ENCODE results near the gene ZNF837.

ZNF837 gene

DNA sequence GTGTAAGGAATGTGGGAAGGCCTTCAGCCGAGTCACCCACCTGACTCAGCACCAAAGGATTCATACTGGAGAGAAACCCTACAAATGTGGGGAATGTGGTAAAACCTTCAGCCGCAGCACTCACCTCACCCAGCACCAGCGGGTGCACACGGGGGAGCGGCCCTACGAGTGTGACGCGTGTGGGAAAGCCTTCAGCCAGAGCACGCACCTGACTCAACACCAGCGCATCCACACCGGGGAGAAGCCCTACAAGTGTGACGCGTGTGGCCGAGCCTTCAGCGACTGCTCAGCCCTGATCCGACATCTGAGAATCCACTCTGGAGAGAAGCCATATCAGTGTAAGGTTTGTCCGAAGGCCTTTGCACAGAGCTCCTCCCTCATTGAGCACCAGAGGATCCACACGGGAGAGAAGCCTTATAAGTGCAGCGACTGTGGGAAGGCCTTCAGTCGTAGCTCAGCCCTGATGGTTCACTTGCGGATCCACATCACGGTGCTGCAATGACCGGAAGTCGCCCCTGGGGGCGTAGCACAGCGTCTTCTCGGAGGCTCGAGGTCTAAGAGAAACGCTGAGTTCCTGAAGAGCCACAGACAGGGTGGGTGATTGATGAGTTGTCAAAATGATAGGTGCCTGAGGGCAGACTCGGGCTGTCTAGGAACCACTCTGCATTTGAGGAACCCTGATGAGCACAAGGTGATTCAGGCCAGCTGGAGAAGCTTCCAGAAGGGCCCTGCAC, 41.8 kb downstream of the ZNF837 start:
- no peak overlapping the region for H2AFZ ChIP-seq

GRCh38 chr19:58338336-58338735, 42.5 kb downstream of the ZNF837 start:
- Histone ChIP-seq H3K4me3 (ENCODE audit: low read depth, low read length) (no peak overlapping the region), H3K27me3 (ENCODE audit: control insufficient read depth, insufficient read depth, low read length) (no peaks in the 10 kb centered on the region), H3K9me3 (ENCODE audit: control insufficient read depth, low read length) (no peaks in the 10 kb centered on the region), H3K79me2 (peaks cover 9% of the 10 kb centered on the region), H3K36me3 (ENCODE audit: control insufficient read depth, insufficient read depth, low read length) (no peaks in the 10 kb centered on the region), H3K9ac (no peak overlapping the region), H3K4me1 (no peaks in the 10 kb centered on the region), H3K27ac (no peak overlapping the region), H3K4me2 (ENCODE audit: low read length) (no peak overlapping the region), H2AFZ (no peak overlapping the region)
- TF ChIP-seq, protein P1, sequence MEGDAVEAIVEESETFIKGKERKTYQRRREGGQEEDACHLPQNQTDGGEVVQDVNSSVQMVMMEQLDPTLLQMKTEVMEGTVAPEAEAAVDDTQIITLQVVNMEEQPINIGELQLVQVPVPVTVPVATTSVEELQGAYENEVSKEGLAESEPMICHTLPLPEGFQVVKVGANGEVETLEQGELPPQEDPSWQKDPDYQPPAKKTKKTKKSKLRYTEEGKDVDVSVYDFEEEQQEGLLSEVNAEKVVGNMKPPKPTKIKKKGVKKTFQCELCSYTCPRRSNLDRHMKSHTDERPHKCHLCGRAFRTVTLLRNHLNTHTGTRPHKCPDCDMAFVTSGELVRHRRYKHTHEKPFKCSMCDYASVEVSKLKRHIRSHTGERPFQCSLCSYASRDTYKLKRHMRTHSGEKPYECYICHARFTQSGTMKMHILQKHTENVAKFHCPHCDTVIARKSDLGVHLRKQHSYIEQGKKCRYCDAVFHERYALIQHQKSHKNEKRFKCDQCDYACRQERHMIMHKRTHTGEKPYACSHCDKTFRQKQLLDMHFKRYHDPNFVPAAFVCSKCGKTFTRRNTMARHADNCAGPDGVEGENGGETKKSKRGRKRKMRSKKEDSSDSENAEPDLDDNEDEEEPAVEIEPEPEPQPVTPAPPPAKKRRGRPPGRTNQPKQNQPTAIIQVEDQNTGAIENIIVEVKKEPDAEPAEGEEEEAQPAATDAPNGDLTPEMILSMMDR (IDR thresholded peaks at IDR 0.05), result no peak

More for the DNA sequence above, 41.8 kb downstream of the ZNF837 start:
- Histone ChIP-seq H3K27ac (no peak overlapping the region), H3K9ac (no peak overlapping the region), H3K79me2 (peaks cover 9% of the 10 kb centered on the region), H3K4me1 (no peaks in the 10 kb centered on the region), H3K27me3 (ENCODE audit: control insufficient read depth, insufficient read depth, low read length) (no peaks in the 10 kb centered on the region), H3K9me3 (ENCODE audit: control insufficient read depth, low read length) (no peaks in the 10 kb centered on the region), H3K36me3 (ENCODE audit: control insufficient read depth, insufficient read depth, low read length) (no peaks in the 10 kb centered on the region), H3K4me3 (ENCODE audit: low read depth, low read length) (no peak overlapping the region), H3K4me2 (ENCODE audit: low read length) (no peak overlapping the region)
- TF ChIP-seq, protein P1 (IDR thresholded peaks at IDR 0.05), result no peak

DNA sequence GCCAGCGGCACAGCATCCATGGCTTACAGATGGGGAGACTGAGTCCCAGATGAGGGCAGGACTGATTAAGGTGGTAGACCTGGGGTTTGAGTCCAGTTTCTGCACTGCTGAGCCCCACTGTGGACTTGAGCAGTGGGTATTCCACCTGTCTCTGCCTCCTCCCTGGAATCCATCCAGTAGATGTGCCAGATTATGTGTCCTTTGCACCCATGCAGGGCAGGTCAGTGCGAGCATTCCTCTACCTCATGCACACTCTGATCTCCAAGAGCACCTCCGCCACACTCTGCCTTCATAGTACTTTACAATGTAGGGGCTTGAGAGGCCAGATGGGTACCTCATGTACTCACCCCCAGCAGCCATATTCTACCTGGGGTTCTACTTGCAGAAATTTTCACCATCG, 44.0 kb downstream of the ZNF837 start:
- H2AFZ ChIP-seq, result no peak overlapping the region
- no peak overlapping the region for H3K4me3 ChIP-seq (ENCODE audit: low read depth, low read length)
- H3K27ac ChIP-seq, result no peak overlapping the region
- no peaks in the 10 kb centered on the region for H3K4me1 ChIP-seq
- H3K27me3 ChIP-seq (ENCODE audit: control insufficient read depth, insufficient read depth, low read length), result no peaks in the 10 kb centered on the region
- TF ChIP-seq, protein P1 (IDR thresholded peaks at IDR 0.05), result no peak
- H3K9me3 ChIP-seq (ENCODE audit: control insufficient read depth, low read length), result no peaks in the 10 kb centered on the region
- no peak overlapping the region for H3K4me2 ChIP-seq (ENCODE audit: low read length)
- no peak overlapping the region for H3K9ac ChIP-seq
- no peaks in the 10 kb centered on the region for H3K36me3 ChIP-seq (ENCODE audit: control insufficient read depth, insufficient read depth, low read length)
- peaks cover 15% of the 10 kb centered on the region for H3K79me2 ChIP-seq

- Histone ChIP-seq H3K36me3 (ENCODE audit: control insufficient read depth, insufficient read depth, low read length) (no peaks in the 10 kb centered on the region), H3K4me1 (no peaks in the 10 kb centered on the region), H3K4me2 (ENCODE audit: low read length) (no peak overlapping the region), H3K79me2 (peaks cover 12% of the 10 kb centered on the region), H3K27ac (no peak overlapping the region), H3K27me3 (ENCODE audit: control insufficient read depth, insufficient read depth, low read length) (no peaks in the 10 kb centered on the region), H3K9me3 (ENCODE audit: control insufficient read depth, low read length) (no peaks in the 10 kb centered on the region), H2AFZ (no peak overlapping the region), H3K9ac (no peak overlapping the region), H3K4me3 (ENCODE audit: low read depth, low read length) (no peak overlapping the region)
- TF ChIP-seq, protein P1 (IDR thresholded peaks at IDR 0.05), result no peak
Observed at GRCh38 chr19:58336216-58336615, 44.6 kb downstream of the ZNF837 start.

DNA sequence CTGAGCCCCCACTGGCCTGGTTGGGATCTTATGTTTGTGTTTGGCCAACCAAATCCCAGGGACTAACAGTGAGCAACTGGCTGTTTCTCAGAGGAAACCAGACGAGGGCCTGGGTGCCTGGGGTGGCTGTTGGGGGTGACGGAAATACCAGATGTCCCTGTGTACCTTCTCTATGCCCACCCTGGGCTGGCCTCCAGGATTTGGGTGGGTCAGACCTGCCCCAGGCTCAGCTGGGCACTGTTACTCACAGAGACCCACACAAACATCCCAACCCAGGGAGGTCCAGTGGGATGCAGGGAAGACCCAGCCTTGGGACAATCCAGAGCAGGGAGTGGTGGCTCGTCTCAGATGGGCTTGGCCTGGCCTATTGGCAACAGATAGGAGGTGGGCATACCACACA, 45.2 kb downstream of the ZNF837 start:
- Histone ChIP-seq H3K4me3 (ENCODE audit: low read depth, low read length) (no peak overlapping the region), H3K4me2 (ENCODE audit: low read length) (no peak overlapping the region), H3K9me3 (ENCODE audit: control insufficient read depth, low read length) (no peaks in the 10 kb centered on the region), H3K79me2 (peaks cover 16% of the 10 kb centered on the region), H2AFZ (no peak overlapping the region), H3K4me1 (no peaks in the 10 kb centered on the region), H3K9ac (no peak overlapping the region), H3K36me3 (ENCODE audit: control insufficient read depth, insufficient read depth, low read length) (no peaks in the 10 kb centered on the region), H3K27me3 (ENCODE audit: control insufficient read depth, insufficient read depth, low read length) (no peaks in the 10 kb centered on the region), H3K27ac (no peak overlapping the region)
- TF ChIP-seq, protein P1 (IDR thresholded peaks at IDR 0.05), result no peak

Data from parathyroid adenoma (tissue), 2 donors.